HEK293 (cell line): ENCODE results near the gene TBC1D17.

Experiments
- CTCF ChIA-PET: fragments of 350-600 bp; formaldehyde crosslinking; extraction: SDS; loops from one replicate; lab custom pipeline; 2021; ENCODE audit warnings: antibody characterized with exemption; lab: Yijun Ruan, JAX
- POLR2A ChIA-PET: fragments of 300-600 bp; formaldehyde crosslinking; extraction: SDS; loops from one replicate; lab custom pipeline; 2020; ENCODE audit warnings: antibody characterized with exemption, inconsistent platforms; lab: Yijun Ruan, JAX
- H3K27ac ChIP-seq: fragments of 200-500 bp; sonication (Bioruptor generic); 2 replicates; pipeline ENCODE4 v1.5.1; 2014; ENCODE audit warnings: low read depth, low read length, control low read depth, inconsistent platforms; ENCODE audit errors: extremely low read depth
- H3K36me3 ChIP-seq, 2 experiments: fragments of 200-500 bp in 1 of 2; sonication (Bioruptor generic) in 1 of 2; 1 replicate in 1 of 2; 2 replicates in 1 of 2; pipeline ENCODE4 v1.5.1; 2014 to 2017; ENCODE audit warnings: inconsistent platforms in 2 of 2, low read length in 2 of 2; ENCODE audit not compliant: control insufficient read depth in 2 of 2, insufficient read depth in 1 of 2
- H3K4me1 ChIP-seq: fragments of 200-500 bp; sonication (Bioruptor generic); 2 replicates; pipeline ENCODE4 v1.5.1; 2014; ENCODE audit warnings: mild to moderate bottlenecking, low read length, inconsistent platforms; ENCODE audit not compliant: control insufficient read depth, insufficient read depth
- H3K4me3 ChIP-seq: 2 replicates; pipeline ENCODE4 v1.5.1; 2011; ENCODE audit warnings: low read depth, mild to moderate bottlenecking, control low read depth, low read length, moderate library complexity
- H3K9me3 ChIP-seq: fragments of 200-500 bp; sonication (Bioruptor generic); 2 replicates; pipeline ENCODE4 v1.5.1; 2014; ENCODE audit warnings: low read depth, low read length, inconsistent platforms; ENCODE audit not compliant: control insufficient read depth, insufficient read depth
- AEBP2 ChIP-seq: fragments of 450-650 bp; formaldehyde crosslinking; IDR thresholded peaks from 2 replicates; pipeline ENCODE4 v1.5.1; 2016; ENCODE audit warnings: missing biosample characterization, missing genetic modification characterization, borderline replicate concordance
- BCL11A ChIP-seq: fragments of 450-650 bp; formaldehyde crosslinking; IDR thresholded peaks from 2 replicates; pipeline ENCODE4 v1.5.1; 2016; ENCODE audit warnings: low read depth, missing biosample characterization, missing genetic modification characterization
- FEZF1 ChIP-seq: fragments of 450-650 bp; formaldehyde crosslinking; IDR thresholded peaks from 2 replicates; pipeline ENCODE4 v1.5.1; 2016; ENCODE audit warnings: missing biosample characterization, missing genetic modification characterization
- GFI1B ChIP-seq: fragments of 450-650 bp; formaldehyde crosslinking; IDR thresholded peaks from 2 replicates; pipeline ENCODE4 v1.5.1; 2016; ENCODE audit warnings: missing biosample characterization, missing genetic modification characterization
- GLIS1 ChIP-seq: fragments of 450-650 bp; formaldehyde crosslinking; IDR thresholded peaks from 2 replicates; pipeline ENCODE4 v1.5.1; 2016; ENCODE audit warnings: missing biosample characterization, missing genetic modification characterization
- KLF1 ChIP-seq: fragments of 450-650 bp; formaldehyde crosslinking; IDR thresholded peaks from 2 replicates; pipeline ENCODE4 v1.5.1; 2016; ENCODE audit warnings: missing biosample characterization, missing genetic modification characterization
- KLF17 ChIP-seq: fragments of 450-650 bp; formaldehyde crosslinking; IDR thresholded peaks from 2 replicates; pipeline ENCODE4 v1.5.1; 2016; ENCODE audit warnings: missing biosample characterization, missing genetic modification characterization
- KLF7 ChIP-seq: fragments of 450-650 bp; formaldehyde crosslinking; IDR thresholded peaks from 2 replicates; pipeline ENCODE4 v1.5.1; 2016; ENCODE audit warnings: missing biosample characterization, missing genetic modification characterization, borderline replicate concordance
- MEIS1 ChIP-seq: sonication (generic); formaldehyde crosslinking; IDR thresholded peaks from 2 replicates; pipeline ENCODE4 v1.8.1; 2022; ENCODE audit warnings: missing genetic modification reagents, mild to moderate bottlenecking, borderline replicate concordance
- SCRT1 ChIP-seq: fragments of 450-650 bp; formaldehyde crosslinking; IDR thresholded peaks from 2 replicates; pipeline ENCODE4 v1.5.1; 2016; ENCODE audit warnings: missing biosample characterization, missing genetic modification characterization, borderline replicate concordance
- ZFP69B ChIP-seq: fragments of 450-650 bp; formaldehyde crosslinking; IDR thresholded peaks from 2 replicates; pipeline ENCODE4 v1.5.1; 2016; ENCODE audit warnings: missing biosample characterization, missing genetic modification characterization
- ZNF223 ChIP-seq: fragments of 450-650 bp; formaldehyde crosslinking; IDR thresholded peaks from 2 replicates; pipeline ENCODE4 v1.5.1; 2016; ENCODE audit warnings: missing biosample characterization, missing genetic modification characterization
- ZNF26 ChIP-seq: fragments of 450-650 bp; formaldehyde crosslinking; IDR thresholded peaks from 2 replicates; pipeline ENCODE4 v1.5.1; 2016; ENCODE audit warnings: missing biosample characterization, missing genetic modification characterization
- ZNF280D ChIP-seq: fragments of 450-650 bp; formaldehyde crosslinking; IDR thresholded peaks from 2 replicates; pipeline ENCODE4 v1.5.1; 2016; ENCODE audit warnings: missing biosample characterization, missing genetic modification characterization
- ZNF621 ChIP-seq: fragments of 450-650 bp; formaldehyde crosslinking; IDR thresholded peaks from 2 replicates; pipeline ENCODE4 v1.5.1; 2017; ENCODE audit warnings: missing biosample characterization, missing genetic modification characterization
- ZNF639 ChIP-seq: fragments of 450-650 bp; formaldehyde crosslinking; IDR thresholded peaks from 2 replicates; pipeline ENCODE4 v1.5.1; 2016; ENCODE audit warnings: missing biosample characterization, missing genetic modification characterization
- ZNF701 ChIP-seq: fragments of 450-650 bp; formaldehyde crosslinking; IDR thresholded peaks from 2 replicates; pipeline ENCODE4 v1.5.1; 2016; ENCODE audit warnings: missing biosample characterization, missing genetic modification characterization
- ZNF707 ChIP-seq: fragments of 450-650 bp; formaldehyde crosslinking; IDR thresholded peaks from 2 replicates; pipeline ENCODE4 v1.5.1; 2016; ENCODE audit warnings: missing biosample characterization, missing genetic modification characterization
- ZNF791 ChIP-seq: fragments of 450-650 bp; formaldehyde crosslinking; IDR thresholded peaks from 2 replicates; pipeline ENCODE4 v1.5.1; 2016; ENCODE audit warnings: missing biosample characterization, missing genetic modification characterization

Gene TBC1D17

GRCh38 chr19:49904136-49904535 is 26.6 kb downstream of the TBC1D17 start:
- POLR2A ChIA-PET, result no interaction called here
- Histone ChIP-seq H3K4me1 (no peaks in the 10 kb centered on the region), H3K9me3 (no peaks in the 10 kb centered on the region), H3K36me3 (peaks cover 12 to 23% of the 10 kb centered on the region in 2 experiments; a peak in 2 of 3 replicates), H3K4me3 (no peak overlapping the region), H3K27ac (no peak overlapping the region)
- CTCF ChIA-PET, result no interaction called here
- no peak for TF ChIP-seq BCL11A
- no peak for TF ChIP-seq ZNF707 (tag by site-specific recombination)
- no peak for TF ChIP-seq ZNF639
- no peak for TF ChIP-seq ZNF791 (tag by site-specific recombination)
- no peak for TF ChIP-seq MEIS1 (CRISPR knock-in tag)
- no peak for TF ChIP-seq ZNF621
- no peak for TF ChIP-seq SCRT1 (tag by site-specific recombination)
- TF ChIP-seq KLF1 (tag by site-specific recombination), result no peak
- no peak for TF ChIP-seq KLF17
- no peak for TF ChIP-seq ZNF223 (tag by site-specific recombination)
- no peak for TF ChIP-seq GFI1B (tag by site-specific recombination)
- TF ChIP-seq ZNF26 (tag by site-specific recombination), result no peak
- TF ChIP-seq ZFP69B (tag by site-specific recombination), result no peak
- TF ChIP-seq ZNF280D (tag by site-specific recombination), result no peak
- no peak for TF ChIP-seq GLIS1 (tag by site-specific recombination)
- TF ChIP-seq KLF7 (tag by site-specific recombination), result no peak
- TF ChIP-seq FEZF1 (tag by site-specific recombination), result no peak
- no peak for TF ChIP-seq ZNF701 (tag by site-specific recombination)
- no peak for TF ChIP-seq AEBP2
